D721Med (cell line): ENCODE measurements around the gene GRID2.

ENCODE experiments used
- DNase-seq: peaks from one replicate; pipeline ENCODE4 v3.0.0; 2011; ENCODE audit warnings: low spot score; ENCODE audit not compliant: insufficient read length
- FAIRE-seq: peaks from 2 replicates; lab custom pipeline; 2011; peaks lifted over from hg19 to GRCh38; lab: Jason Lieb, UNC
- TF ChIP-seq, protein P1 (sequence below): IDR thresholded peaks from 2 replicates; pipeline ENCODE4 v1.5.1; 2012; ENCODE audit warnings: mild to moderate bottlenecking, control low read depth; ENCODE audit not compliant: insufficient read depth; ENCODE audit errors: missing control alignments

GRID2 gene

DNA sequence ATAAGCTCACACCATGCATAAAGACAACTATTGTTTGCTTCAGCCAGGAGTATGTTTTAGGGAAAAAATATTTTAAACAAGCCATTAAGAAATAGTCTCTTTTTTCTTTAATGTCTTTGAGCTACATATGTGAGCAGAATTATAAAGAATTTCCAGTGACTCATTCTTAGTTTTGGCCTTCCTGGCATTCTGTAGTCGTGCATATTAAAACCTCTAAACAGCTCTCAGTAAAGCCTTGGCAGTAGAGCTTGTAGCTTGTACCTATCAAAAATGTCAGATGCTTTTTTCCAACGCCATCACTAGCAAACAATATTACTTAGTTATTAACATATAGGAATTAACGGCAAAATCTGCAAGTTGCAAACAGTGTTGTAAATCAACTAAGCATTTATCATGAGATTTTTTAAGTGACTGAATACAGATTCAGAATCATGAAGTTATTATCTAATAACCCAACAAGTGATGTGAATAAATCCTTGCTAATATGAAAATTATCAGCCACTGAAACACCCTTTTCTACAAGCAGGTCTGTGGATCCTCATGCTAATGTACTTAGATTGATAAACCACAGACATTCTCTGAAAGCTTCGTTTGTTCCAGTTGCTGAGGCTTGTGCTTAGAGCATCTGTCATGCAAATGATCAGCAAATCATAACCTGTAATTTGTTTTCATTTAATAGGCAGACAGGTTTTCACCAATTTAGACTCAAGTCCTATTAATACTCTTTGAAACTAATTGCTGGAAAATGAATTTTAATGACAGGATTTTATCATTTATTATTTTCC, 1112.8 kb downstream of the GRID2 start:
- FAIRE-seq (no peak), DNase-seq (no peak)
- TF ChIP-seq, protein P1, sequence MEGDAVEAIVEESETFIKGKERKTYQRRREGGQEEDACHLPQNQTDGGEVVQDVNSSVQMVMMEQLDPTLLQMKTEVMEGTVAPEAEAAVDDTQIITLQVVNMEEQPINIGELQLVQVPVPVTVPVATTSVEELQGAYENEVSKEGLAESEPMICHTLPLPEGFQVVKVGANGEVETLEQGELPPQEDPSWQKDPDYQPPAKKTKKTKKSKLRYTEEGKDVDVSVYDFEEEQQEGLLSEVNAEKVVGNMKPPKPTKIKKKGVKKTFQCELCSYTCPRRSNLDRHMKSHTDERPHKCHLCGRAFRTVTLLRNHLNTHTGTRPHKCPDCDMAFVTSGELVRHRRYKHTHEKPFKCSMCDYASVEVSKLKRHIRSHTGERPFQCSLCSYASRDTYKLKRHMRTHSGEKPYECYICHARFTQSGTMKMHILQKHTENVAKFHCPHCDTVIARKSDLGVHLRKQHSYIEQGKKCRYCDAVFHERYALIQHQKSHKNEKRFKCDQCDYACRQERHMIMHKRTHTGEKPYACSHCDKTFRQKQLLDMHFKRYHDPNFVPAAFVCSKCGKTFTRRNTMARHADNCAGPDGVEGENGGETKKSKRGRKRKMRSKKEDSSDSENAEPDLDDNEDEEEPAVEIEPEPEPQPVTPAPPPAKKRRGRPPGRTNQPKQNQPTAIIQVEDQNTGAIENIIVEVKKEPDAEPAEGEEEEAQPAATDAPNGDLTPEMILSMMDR = no peak

DNA sequence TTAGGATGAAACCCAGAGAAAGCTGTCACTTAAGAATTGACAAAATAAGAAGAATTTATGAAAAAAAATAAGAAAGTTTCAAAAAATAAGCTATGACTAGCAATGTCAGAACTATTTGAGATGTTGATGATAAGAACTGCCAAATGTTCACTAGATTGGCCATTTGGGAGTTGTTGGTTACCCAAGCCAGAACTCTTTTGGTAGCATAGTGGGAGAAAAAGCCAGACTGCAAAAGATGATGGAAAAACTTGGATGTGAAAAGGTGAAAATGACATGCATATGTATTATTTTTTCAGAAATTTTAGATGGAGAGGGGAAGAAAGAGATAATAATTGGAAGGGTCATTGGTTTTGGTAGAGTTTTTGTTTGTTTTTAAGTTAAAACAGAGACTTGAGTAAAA, 1127.6 kb downstream of the GRID2 start:
- FAIRE-seq = no peak
- DNase-seq = no peak
- TF ChIP-seq, protein P1 = no peak

DNA sequence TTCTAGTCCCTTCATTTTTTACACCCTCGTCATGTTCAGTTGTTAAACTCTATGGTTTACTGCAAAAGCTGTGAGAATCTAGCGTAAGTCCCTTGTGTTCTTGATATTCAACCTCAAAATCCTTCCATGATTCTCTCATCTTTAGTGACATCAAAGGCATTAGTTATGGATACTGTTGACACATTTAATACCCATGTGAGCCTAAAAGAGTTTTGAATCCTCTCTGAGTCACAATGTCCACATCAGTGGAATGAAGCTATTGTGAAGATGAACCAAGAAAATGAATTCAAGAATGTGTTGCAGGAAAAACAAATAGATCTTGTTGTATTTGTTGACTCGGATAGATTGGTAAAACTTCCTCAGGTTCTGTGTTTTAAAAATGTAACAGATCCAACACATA, 1130.1 kb downstream of the GRID2 start:
- no peak for DNase-seq
- FAIRE-seq = no peak
- TF ChIP-seq, protein P1 = no peak

DNA sequence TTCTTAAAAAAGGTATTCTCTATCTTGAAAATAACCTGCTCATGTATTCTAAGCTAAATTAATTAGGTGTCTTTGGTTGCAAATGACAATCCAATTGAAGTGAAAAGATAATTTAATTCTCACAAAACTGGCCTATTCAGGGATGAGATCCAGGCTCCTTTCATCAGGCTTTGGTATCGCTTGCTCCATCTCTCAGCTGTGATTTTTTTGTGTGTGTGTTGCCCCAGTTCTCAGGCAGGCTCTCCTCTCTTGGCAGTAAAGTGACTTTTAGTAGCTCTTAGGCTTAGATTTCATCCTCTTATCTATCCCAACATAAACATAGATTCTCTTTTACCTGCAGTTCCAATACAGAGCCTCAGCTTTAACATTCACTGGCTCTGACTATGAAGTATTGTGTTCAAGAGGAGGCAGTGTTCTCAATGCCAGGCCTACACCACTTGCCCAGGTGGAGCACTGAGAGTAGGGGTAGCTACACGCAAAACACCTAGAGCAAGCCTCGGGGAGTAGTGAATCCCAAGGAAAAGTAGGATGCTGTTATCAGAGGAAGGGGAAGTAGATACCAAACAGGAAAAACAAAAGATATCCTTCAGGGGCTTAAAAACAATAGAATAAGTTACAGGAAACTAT, 1132.3 kb downstream of the GRID2 start:
- FAIRE-seq (no peak), DNase-seq (no peak)
- TF ChIP-seq, protein P1 = no peak

DNA sequence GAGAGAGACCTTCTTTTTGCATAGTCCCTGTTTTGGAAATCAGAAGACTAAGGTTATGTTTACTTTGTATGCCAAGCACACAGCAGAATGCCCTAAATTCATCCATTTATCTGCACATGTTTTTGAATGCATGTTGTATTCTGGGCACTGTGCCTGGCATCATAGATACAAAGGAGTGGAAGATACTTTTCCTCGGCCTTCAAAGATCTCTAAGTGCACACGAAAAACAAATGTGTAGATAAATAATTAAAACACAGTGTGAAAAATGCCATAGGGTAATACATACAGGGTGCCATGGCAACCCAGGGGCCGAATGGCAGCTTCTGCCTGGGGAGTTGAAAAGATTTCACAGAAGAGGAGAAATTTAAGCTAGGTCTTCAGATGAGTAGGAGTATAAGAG, 1134.2 kb downstream of the GRID2 start:
- DNase-seq (no peak), FAIRE-seq (no peak)
- TF ChIP-seq, protein P1 = no peak

DNA sequence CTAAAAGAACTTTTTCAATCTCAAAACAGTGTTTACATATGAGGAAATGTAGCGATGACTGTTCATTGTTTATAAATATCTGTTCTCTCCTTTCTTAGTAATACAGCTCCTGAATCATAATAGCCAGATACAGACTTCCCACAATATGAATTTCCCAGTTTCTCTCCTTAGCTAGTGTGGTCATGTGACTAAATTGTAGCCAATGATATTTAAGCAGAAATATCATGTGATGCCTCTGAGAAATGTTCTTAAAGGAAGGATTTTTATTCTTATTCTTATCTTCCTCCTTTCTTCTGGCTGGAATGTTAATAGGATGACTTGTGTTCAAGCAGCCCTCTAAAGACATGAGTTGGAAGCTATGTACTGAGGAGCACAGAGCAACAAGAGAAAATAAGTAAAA, 1141.1 kb downstream of the GRID2 start:
- peak; percentile 35 for FAIRE-seq
- DNase-seq = no peak
- TF ChIP-seq, protein P1 = no peak

DNA sequence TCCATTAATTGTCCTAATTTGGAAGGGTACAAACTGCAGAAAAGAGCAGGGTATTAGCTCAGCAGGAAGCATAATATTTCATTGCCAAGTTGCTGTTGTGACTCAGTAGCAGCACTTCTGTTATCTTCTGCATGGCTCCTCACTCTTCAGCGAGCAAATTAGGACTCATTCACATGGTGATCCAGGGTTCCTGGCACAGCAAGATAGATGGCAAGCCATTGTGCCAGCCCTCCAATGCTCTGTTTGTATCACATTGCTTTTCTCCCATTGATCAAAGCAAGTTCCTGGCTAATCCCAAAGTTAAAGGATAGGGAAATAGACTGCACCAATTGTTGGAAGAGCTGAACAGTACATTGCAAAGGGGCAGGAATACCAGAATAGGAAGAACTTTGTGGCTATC, 1142.3 kb downstream of the GRID2 start:
- TF ChIP-seq, protein P1 = no peak
- FAIRE-seq (no peak), DNase-seq (no peak)
